ENCODE measurements around the gene OR1L8.
"Not testable (repeated sequence)": the region's sequence is repeated elsewhere in the genome, so short reads cannot be mapped to it uniquely, and the experiment has no call there.

Gene OR1L8, protein sequence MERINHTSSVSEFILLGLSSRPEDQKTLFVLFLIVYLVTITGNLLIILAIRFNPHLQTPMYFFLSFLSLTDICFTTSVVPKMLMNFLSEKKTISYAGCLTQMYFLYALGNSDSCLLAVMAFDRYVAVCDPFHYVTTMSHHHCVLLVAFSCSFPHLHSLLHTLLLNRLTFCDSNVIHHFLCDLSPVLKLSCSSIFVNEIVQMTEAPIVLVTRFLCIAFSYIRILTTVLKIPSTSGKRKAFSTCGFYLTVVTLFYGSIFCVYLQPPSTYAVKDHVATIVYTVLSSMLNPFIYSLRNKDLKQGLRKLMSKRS

DNA sequence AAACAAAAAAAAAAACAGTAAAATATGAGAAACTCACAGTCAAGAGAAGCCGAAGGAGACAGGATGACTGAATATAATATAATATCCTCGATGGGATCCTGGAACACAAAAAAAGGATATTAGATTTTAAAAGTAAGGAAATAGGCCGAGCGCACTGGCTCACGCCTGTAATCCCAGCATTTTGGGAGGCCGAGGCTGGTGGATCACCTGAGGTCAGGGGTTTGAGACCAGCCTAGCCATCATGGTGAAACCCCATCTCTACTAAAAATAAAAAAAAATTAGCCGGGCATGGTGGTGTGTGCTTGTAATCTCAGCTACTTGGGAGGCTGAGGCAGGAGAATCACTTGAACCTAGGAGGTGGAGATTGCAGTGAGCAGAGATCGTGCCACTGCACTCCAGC lies at the start of gene OR1L8:
TSS of gene OR1L8 (minus strand) at position 101 of the 400 bp plus-strand sequence. CDS start 14,907 bp downstream, outside the sequence.
- DNase-seq (ENCODE audit: low spot score): not testable (repeated sequence)

DNA sequence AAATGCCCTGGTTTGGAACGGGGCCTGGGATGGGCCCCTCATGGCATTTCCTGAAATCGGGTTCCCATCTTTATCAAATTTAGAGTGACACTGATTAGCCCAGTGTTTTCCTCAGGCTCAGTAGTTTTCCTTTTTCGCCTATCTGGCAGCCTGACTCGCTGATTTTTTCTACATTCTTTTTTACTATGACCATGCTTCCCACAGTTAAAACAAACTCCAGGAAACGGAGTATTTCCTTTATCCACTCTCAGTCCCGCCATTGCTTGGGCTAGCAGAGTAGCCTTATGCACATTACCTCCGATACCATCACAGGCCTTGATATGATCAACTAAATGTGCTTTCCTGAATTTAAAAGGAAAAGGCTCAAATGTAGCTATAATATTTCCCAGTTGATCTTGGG lies 36.8 kb upstream of the OR1L8 start:
- no peak for DNase-seq (ENCODE audit: low spot score)

DNA sequence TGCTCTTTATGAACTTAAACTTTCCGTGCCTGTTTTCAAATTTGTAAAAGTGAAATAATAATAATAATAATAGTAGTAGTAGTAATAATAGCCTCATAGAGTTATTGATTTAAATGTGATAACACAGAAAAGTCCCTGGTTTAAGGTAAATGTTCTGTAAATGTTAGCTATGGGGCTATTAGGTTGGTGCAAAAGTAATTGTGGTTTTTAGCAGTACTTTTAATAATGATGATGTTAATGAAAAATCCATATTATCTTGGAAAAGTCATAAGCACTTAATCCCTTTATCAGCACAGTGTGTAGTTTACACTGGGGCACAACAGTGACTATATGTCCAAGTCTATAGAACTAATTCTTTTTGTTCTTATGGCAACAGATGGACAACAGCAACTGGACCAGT lies 31.2 kb upstream of the OR1L8 start, which contains the start of gene OR1Q1:
TSS of gene OR1Q1 (plus strand) at position 377 of the 400 bp plus-strand sequence. CDS start at position 377, 0 bp downstream.
- no peak for DNase-seq (ENCODE audit: low spot score)

- no peak for DNase-seq (ENCODE audit: low spot score)
These were observed 26.6 kb upstream of the OR1L8 start for GRCh38 chr9:122609804-122610203.

- DNase-seq (ENCODE audit: low spot score): no peak
These were observed 23.4 kb upstream of the OR1L8 start for GRCh38 chr9:122606587-122606986.

DNA sequence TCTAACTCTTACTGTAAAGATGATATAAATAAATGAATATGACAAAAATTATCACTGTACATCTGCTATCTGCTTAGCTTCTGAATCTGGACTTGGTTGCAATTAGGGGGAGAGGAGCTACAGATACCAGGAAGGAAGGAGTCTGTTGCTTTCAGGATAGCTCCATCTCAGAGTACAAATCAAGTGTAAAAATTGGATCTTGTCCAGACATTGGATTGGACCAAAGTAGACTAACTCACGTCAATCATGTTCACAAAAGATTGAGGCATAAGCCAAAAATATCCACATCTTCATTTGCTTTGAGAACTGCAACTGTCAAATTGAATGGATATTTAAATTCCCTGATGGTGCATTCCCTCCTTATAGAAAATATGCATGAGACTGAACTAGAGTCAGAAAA lies 22.5 kb upstream of the OR1L8 start:
- no peak for DNase-seq (ENCODE audit: low spot score)

DNA sequence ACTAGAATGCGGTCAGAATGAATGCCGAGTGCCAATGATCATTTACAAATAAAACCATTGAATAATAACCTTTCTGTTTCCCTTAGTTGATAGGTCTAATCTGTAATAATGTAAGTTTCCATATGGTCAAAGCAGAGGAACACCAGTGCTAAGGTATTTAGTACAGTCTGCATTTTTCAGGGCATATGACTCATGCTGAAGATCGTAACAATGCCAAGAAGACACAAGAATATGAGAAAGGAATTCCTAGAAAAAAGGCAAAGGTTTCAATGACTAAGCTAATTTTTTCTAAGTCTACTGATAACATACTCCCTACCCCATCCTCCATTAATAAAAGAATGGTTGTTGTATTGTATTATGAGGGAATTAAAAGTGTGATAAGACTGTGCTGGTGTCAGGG lies 2.8 kb downstream of the OR1L8 start:
- DNase-seq (ENCODE audit: low spot score): no peak

GRCh38 chr9:122579874-122580273 lies 3.3 kb downstream of the OR1L8 start:
- DNase-seq (ENCODE audit: low spot score): no peak

DNA sequence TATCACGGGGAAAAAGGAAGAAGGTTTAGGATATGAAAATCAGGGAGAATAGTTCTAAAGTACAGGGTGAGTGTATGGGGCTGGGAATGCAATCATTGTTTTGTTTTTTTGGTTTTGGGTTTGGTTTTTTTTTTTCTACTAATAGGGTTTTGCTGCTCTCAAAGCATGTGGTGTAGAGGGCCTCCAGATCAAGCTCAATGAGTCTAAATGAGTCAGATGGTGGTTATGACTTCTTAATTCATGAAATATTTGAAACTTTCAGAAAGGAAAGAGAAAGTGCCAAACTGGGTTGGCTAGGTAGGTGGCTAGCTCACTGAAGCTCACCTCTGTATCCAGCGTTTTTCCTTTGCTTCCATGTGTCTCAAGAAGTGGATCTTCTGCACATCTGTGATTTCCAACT lies 10.7 kb downstream of the OR1L8 start:
- no peak for DNase-seq (ENCODE audit: low spot score)

GRCh38 chr9:122567901-122568300 lies 15.3 kb downstream of the OR1L8 start:
- no peak for DNase-seq (ENCODE audit: low spot score)

DNA sequence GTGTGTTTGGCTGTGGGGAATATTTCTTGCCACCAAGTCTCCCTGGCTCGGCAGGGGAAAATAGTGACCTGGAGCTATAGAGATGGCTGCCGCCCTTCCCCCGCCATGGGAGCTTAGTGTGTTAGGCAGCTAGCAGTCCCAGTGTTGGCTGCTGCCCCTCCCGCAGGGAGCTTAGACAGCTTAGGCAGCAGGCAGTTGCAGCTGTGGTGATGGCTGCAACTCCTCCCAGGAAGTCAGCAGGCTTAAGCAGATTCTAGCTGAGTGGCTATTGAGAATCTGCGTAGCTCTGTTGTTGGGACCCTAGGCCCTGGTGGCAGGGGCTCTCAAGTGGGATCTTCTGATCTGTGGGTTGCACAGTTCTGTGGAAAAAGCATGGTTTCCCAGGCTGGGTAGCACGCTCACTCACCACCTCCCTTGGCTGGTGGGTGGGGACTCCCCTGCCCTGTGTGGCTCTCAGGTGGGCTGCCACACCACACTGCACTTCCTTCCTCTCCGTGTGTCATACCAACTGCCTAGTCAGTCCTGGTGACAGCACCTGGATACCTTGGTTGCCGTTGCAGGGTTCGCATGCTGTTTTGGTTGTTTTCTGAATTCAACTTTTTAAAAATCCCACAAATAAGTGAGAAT lies 20.9 kb downstream of the OR1L8 start:
- no peak for DNase-seq (ENCODE audit: low spot score)

- no peak for DNase-seq (ENCODE audit: low spot score)
These were observed 21.7 kb downstream of the OR1L8 start for GRCh38 chr9:122561446-122561845.

DNA sequence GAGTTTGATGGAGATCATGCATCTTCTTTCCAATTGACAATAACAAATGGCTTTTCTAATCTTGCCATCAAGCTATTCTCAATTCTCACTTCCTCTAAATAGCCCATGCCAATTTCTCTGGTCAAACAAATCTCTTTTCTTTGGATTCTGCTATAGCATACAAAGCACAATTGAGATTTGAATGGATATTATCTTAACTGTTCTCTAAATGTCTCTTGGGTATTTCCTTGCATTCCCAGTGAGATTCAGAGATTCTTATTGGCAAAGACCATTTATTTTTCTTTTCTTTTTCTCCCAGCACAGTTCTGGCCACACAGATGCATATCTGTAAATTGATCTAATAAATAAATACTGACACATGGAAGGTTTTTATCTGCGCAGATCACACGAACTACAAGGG lies 30.4 kb downstream of the OR1L8 start, which contains the start of gene OR1N2:
TSS of gene OR1N2 (plus strand) at position 301 of the 400 bp plus-strand sequence. CDS start 100 bp downstream, outside the sequence.
- no peak for DNase-seq (ENCODE audit: low spot score)

DNA sequence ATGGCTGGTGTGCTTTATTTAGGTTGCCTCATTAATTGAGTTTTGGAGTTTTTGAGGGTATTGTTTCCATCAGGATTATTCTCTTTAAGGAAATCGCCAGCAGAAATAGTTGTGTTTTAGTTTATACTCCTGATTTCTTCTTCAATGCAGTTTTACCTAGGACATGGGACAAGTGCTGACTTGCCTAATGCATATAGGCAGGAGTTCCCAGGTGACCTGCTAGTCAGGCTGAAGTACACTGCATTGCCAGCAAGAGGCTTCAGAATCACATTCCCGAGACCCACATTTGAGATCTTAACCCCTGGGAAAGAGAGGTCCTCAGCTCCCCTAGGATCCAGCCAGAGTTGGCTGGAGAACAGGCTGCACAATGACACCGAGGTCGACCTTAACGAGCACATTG lies 31.8 kb downstream of the OR1L8 start:
- DNase-seq (ENCODE audit: low spot score): no peak

DNA sequence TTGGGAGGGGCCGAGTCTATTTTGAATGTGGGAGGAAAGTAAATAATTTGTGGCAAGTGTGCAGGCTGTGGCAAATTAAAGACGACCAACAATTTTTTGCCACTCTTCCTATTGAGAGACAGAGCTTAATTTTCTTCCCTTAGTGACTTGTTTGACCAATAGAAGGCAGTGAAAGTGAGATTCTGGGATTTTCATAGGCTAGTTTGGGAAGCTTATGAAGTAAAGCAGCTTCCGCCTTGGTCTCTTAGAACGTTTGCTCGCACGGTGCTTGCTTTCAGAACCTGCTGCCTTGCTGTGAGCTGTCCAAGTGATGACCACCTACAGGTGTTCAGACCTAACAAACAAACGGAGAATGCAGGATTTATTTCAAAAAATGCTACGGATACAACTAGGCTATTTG lies 37.0 kb downstream of the OR1L8 start:
- no peak for DNase-seq (ENCODE audit: low spot score)

- DNase-seq (ENCODE audit: low spot score): no peak
These were observed 44.4 kb downstream of the OR1L8 start for GRCh38 chr9:122538757-122539156.

DNA sequence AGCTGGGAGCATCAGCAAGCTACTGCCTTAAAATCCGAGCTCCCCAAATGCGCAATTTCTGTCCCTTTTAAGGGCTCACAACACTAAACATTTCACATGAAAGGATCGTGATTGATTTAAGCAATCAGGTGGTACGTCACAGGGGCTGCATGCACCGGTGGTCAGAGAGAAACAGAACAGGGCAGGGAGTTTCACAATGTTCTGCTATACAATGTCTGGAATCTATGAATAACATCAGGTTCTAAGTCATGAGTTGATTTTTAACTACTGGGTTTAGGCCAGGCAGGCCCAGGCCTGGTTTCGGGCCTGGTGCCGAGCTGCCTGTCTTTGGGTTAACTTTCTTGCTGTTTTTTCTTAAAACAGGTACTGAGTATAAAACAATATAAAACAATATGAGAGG lies 46.1 kb downstream of the OR1L8 start:
- DNase-seq (ENCODE audit: low spot score): not testable (repeated sequence)

GRCh38 chr9:122536134-122536533 lies 47.0 kb downstream of the OR1L8 start:
- DNase-seq (ENCODE audit: low spot score): no peak

- DNase-seq (ENCODE audit: low spot score): not testable (repeated sequence)
These were observed 52.0 kb downstream of the OR1L8 start for GRCh38 chr9:122531157-122531556.

- DNase-seq (ENCODE audit: low spot score): no peak
These were observed 56.0 kb downstream of the OR1L8 start, which contains the start of gene OR1N1 for GRCh38 chr9:122527193-122527592. OR1N1 (minus strand) TSS chr9:122527293; CDS start chr9:122527293, 0 bp downstream.

DNA sequence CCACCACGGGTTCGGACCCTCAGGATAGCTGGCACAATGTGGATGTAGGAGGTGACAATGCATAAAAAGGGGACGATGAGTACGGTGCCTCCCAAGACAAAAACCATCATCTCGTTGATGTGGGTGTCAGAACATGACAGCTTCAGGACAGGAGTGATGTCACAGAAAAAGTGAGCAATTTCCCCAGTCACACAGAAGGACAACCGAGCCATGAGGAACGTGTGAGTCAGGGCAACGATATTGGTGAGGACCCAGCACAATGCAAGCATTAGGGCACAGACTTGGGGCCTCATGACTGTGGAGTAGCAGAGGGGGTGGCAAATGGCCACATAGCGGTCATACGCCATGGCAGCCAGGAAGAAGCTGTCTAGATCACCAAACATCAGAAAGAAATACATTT lies 56.6 kb downstream of the OR1L8 start:
- DNase-seq (ENCODE audit: low spot score): no peak

- DNase-seq (ENCODE audit: low spot score): no peak
These were observed 63.8 kb downstream of the OR1L8 start for GRCh38 chr9:122519376-122519775.

- no peak for DNase-seq (ENCODE audit: low spot score)
These were observed 64.3 kb downstream of the OR1L8 start, which contains the start of gene OR1J4 for GRCh38 chr9:122518841-122519240. OR1J4 (plus strand) TSS chr9:122519141; CDS start chr9:122519141, 0 bp downstream.

Data from hematopoietic multipotent progenitor cell treated with erythropoietin and hydrocortisone succinate and interleukin-3 and kit ligand, for 17 days (in vitro differentiated cells).